ENCODE results near the gene RFTN1. TPM values are rescaled to one million over a fixed set of nuclear protein-coding genes. Genes with fewer than 3 reads are reported as not detected.

RFTN1 gene
- total and polyA plus RNA-seq, 9 of the 15 experiments (the other 6 are each of a cell fraction or from before 2014, with no cell fraction given), result 0.08 to 0.51 (median 0.11) TPM; not detected in 6

- ChIA-PET CTCF (ENCODE audit: low intra/inter-chr PET ratio) (no interaction called here), POLR2A (no interaction called here)
- no peak for DNase-seq (ENCODE audit: extremely low read depth in 1 of 4, low spot score in 3 of 4)
- H3K9me3 ChIP-seq (replicated peaks; ENCODE audit: control insufficient read depth, insufficient read depth, low read depth, low read length), result no peaks in the 10 kb centered on the region
- in situ Hi-C loops (cut with MboI), result no loop called here
- BruUV-seq (replicated peaks), result no TSS peak
- no peak for FAIRE-seq
- H3K4me3 ChIP-seq, result no peak overlapping the region
- no peaks in the 10 kb centered on the region for H3K9me1 ChIP-seq (ENCODE audit: control insufficient read depth, insufficient read depth, low read length)
- no peaks in the 10 kb centered on the region for H3K79me2 ChIP-seq (ENCODE audit: control insufficient read depth, insufficient read depth, low read length)
- no peak overlapping the region for H2AFZ ChIP-seq (ENCODE audit: low read depth, low read length)
- no peak overlapping the region for H3K9ac ChIP-seq (ENCODE audit: insufficient read depth in 1 of 2, low read depth in 2 of 2, low read length in 2 of 2)
- no peak overlapping the region for H3K4me2 ChIP-seq (ENCODE audit: insufficient read depth, low read length)
- no peak for ATAC-seq
- H3K4me1 ChIP-seq (replicated peaks in 1 of 2; ENCODE audit: control insufficient read depth in 2 of 2, insufficient read depth in 2 of 2, low read length in 2 of 2), result no peaks in the 10 kb centered on the region
- WGBS (ENCODE audit: insufficient coverage, low coverage, missing lambda C conversion rate), result 95% methylated on average over 6 of the region's 6 CpGs
- no peaks in the 10 kb centered on the region for H3K27me3 ChIP-seq (ENCODE audit: control insufficient read depth in 2 of 2, insufficient read depth in 2 of 2, low read length in 2 of 2)
- intact Hi-C loops (cut with micrococcal nuclease), result no loop called here
- H3K27ac ChIP-seq (ENCODE audit: extremely low read depth, low read depth, low read length), result no peak overlapping the region
- H3K36me3 ChIP-seq (ENCODE audit: control insufficient read depth, insufficient read depth, low read length), result peaks cover 79% of the 10 kb centered on the region
- H4K20me1 ChIP-seq (replicated peaks; ENCODE audit: control insufficient read depth, insufficient read depth, low read length), result no peaks in the 10 kb centered on the region
- TF ChIP-seq MGA (IDR thresholded peaks at IDR 0.05) (no peak), ZNF24 (IDR thresholded peaks at IDR 0.05) (no peak)
Observed at GRCh38 chr3:16328124-16328523, 185.4 kb downstream of the RFTN1 start.
